GM21528 (cell line): ENCODE data around the gene SFXN4.
A peak's percentile ranks its signal among the peaks of the same experiment; 100 is the strongest.
"Not testable (repeated sequence)": the region's sequence is repeated elsewhere in the genome, so short reads cannot be mapped to it uniquely, and the experiment has no call there.

Source experiments
- ATAC-seq: cut with Tn5 transposase; IDR thresholded peaks from one replicate; pipeline ENCODE4 v1.9.1; 2021; ENCODE audit warnings: mild to moderate bottlenecking, moderate library complexity; ENCODE audit not compliant: unreplicated experiment, low FRiP score

The SFXN4 gene

GRCh38 chr10:119149157-119149556 is 16.4 kb downstream of the SFXN4 start:
- no peak for ATAC-seq

- no peak for ATAC-seq
Observed at GRCh38 chr10:119143657-119144056, 21.9 kb downstream of the SFXN4 start.

DNA sequence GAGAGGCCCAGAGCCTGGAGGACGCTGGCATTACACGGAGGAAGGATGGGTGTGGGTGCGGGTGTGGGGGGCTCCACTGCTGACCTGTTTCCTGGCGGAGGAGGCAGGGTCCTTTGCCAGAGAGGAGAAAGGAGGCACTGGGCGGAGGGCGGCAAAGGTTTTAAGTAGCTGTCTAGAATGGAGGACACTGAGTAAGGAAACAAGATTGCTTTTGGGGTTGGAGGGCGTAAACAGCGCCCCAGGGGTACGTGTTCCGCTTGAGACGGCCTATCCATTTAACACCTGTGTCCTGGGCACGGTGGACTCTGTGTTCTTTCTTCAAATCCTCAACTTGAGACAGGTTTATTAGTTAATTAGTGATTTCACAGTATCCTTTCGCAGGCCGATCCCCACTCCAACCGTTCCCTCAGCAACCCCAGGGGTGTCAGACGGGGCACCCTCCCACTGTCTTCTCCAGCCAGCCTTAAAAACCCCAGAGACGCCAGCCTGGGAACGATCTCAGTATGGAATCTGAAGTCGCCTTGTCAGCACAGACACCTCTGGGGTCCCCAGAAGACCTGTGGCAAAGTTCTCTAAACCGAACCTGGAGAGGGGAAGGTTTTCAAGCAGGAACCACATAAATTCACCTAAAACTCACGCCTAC is 24.8 kb downstream of the SFXN4 start:
- ATAC-seq, result no peak

GRCh38 chr10:119139464-119140067 is 25.9 kb downstream of the SFXN4 start:
- ATAC-seq, result no peak

DNA sequence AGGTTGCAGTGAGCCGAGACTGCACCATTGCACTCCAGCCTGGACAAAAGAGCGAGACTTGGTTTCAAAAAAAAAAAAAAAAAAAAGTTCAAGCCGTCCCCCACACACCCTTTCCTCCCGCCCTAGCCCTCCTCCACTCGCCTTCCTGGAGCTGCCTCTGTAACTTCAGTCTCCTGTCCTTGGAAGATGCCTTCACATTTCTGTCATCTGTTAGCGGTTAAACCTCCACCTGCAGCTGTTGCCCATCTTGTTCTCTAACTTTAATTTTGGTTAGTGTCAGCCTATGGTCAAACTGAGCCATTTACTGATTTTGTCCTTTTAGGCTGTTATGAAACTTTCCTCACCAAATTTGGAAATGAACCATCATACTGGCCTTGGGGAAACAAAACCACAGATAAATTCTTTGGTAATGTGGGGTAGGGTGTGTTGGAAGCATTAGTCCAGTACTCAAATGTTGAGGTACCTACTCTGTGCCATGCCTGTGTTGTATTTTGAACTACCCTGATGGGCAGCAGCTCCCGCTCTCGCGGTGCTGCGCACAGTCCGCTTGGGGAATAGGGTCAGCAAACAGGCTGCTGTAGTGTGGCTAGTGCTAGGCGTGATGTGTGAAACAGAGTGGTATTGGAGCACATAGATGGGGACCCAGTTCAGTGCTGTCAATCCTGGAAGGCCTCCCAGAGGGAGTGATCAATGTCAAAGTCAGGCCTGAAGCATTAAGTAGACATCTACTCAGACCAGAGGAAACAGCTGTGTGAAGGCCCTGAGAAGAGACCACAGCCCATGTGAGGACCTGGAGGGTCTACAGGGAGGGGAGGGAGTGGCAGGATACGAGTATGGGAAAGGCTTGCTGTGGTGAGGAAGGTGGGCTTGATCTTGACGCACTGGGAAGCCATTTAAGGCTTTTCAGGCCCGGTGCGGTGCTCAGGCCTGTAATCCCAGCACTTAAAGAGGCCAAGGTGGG is 26.9 kb downstream of the SFXN4 start:
- ATAC-seq, result no peak

- ATAC-seq, result not testable (repeated sequence)
Observed at GRCh38 chr10:119137878-119138277, 27.6 kb downstream of the SFXN4 start.

- ATAC-seq, result no peak
Observed at GRCh38 chr10:119136084-119136483, 29.4 kb downstream of the SFXN4 start.

GRCh38 chr10:119135513-119135881 is 30.0 kb downstream of the SFXN4 start:
- no peak for ATAC-seq

DNA sequence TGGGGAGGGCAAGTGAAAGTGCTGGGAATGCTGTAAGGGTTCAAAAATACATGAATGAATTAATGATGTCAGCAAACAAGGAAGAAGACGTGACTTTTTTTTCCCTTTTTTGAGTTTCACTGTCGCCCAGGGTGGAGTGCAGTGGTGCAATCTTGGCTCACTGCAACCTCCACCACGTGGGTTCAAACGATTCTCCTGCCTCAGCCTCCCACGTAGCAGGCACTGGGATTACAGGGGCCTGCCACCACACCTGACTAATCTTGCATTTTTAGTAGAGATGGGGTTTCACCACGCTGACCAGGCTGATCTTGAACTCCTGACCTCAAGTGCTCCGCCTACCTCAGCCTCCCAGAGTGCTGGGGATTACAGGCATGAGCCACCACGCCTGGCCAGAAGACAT is 31.6 kb downstream of the SFXN4 start:
- no peak for ATAC-seq

DNA sequence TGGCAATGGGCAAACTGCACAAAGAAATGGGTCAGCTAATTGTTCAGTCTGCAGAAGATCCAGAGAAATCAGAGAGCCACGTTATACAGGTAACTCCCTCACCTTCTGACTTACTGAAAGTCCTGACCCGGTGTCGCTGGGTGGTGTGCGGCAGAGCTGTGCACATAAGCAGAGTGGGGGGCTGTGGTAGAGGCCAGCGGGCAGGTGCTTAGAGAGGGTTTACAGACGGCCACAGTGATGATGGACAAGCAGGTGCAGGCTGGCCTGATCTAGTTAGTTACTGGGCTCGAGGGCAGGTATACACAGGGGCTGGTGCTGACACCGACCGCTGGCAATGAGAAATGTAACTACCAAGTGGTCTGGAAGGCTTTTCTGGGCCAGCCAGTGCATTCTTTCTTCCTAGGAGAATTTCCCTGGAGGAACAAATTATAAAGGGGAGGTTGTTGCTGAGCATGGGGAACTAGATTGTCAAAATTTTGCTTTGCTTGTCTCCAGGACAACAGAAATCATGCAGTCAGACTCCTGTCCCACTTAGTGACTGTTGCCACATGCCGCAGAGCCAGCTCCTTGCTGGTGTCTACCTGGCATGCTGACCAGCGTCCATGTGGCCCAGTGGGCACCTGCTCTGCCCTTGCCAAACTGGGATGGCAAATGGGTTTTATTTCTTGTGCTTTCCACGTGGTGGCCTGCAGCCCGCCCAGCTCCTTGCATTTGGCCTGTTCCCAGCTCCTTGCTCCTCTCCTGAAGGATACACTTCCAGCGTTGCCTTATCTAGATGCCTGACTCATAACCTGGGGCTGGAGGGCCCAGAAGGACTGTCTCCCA is 32.8 kb downstream of the SFXN4 start:
- ATAC-seq, result no peak

DNA sequence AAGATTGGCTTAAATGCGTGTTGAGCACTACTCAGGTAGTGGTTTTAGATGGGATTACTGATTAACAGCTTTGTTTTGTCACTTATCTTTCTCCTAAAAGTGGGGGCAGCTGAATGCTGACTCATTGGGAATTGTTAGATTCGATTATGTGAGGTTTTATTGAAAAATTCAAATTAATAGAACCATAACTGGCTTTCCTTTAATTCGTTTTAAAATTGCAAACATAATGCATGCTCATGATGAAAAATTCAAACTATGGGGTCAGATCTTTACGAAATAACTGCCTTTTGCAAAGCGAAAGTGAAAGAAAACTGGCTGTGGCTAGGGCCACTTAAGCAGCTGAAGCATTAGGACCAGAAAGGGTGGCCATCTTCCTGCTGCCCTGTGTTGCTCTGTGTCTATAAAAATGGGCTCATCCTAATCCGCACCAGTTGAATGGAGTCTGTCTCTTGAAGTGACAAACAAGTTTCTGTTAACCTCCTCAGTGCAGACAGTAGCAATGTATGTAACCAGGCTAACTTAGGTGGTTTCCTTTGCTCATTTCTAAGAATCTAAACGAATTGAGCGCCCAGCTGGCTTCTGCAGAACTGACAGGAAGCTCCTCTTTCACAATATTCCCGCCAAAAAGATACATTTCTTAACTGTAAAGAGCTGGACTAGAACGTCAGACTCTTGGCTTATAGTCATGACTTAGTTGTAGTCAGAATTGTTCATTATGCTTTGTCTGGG is 33.8 kb downstream of the SFXN4 start:
- ATAC-seq, result no peak

GRCh38 chr10:119129721-119130120 is 35.8 kb downstream of the SFXN4 start:
- no peak for ATAC-seq

DNA sequence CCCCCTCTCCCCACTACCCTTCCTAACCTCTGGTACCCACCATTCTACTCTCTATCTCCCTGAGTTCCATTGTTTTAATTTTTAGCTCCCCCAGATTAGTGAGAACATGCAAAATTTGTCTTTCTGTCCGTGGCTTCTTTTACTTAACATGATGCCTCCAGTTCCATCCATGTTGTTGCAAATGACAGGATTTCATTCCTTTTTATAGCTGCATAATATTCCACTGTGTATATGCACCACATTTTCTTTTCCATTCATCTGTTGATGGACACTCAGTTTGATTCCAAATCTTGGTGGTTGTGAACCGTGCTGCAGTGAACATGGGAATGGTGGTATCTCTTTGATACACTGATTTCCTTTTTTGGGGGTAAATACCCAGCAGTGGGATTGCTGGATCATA is 39.6 kb downstream of the SFXN4 start:
- no peak for ATAC-seq

GRCh38 chr10:119120875-119121274 is 44.6 kb downstream of the SFXN4 start:
- ATAC-seq, result no peak

GRCh38 chr10:119120413-119120867 is 45.1 kb downstream of the SFXN4 start:
- ATAC-seq, result peak; percentile 89

DNA sequence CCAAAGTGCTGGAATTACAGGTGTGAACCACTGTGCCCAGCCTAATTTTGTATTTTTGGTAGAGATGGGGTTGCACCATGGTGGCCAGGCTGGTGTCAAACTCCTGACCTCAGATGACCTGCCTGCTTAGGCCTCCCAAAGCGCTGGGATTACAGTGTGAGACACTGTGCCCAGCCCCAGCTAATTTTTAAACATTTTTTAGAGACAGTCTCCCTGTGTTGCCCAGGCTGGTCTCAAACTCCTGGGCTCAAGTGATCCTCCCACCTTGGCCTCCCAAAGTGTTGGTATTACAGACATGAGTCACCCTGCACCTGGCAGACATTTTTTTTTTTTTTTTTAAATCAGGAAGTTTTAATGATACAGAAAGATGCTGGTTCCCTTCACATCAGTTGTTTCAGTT is 46.1 kb downstream of the SFXN4 start:
- ATAC-seq, result no peak

- ATAC-seq, result no peak
Observed at GRCh38 chr10:119118231-119118630, 47.3 kb downstream of the SFXN4 start.

- no peak for ATAC-seq
Observed at GRCh38 chr10:119116326-119116951, 49.1 kb downstream of the SFXN4 start.

DNA sequence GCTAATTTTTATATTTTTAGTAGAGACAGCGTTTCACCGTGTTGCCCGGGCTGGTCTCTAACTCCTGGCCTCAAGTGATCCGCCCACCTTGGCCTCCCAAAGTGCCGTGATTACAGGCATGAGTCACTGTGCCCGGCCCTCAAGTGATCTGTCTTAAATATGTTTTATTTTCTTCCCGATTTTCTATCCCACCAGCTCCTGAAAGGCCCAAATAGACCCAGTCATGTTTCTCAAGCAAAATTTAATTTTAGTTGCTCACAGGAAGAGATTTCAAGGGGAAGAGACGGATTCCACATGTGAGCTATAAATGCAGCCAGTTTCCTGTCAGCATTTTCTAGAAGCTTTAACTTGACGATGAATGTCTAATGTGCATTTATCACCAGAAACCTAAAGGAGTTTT is 49.6 kb downstream of the SFXN4 start:
- ATAC-seq, result no peak
